Neural progenitor cell (in vitro differentiated cells): ENCODE results near the gene ACTRT2. TPM values are rescaled to one million over a fixed set of nuclear protein-coding genes. Genes with fewer than 3 reads are reported as not detected.

ENCODE experiments used
- DNase-seq: peaks from one replicate; pipeline ENCODE4 v3.0.0-alpha.2; 2016; ENCODE audit warnings: low spot score
- H2AFZ ChIP-seq: fragments of 200-600 bp; sonication (generic); replicated peaks from 2 replicates; pipeline ENCODE4 v1.6.1; 2016; ENCODE audit warnings: antibody characterized with exemption
- H3F3A ChIP-seq: fragments of 200-600 bp; sonication (generic); 2 replicates; pipeline ENCODE4 v1.6.1; 2016; ENCODE audit warnings: antibody characterized with exemption, low read depth
- H3K27ac ChIP-seq: fragments of 200-600 bp; sonication (generic); 2 replicates; pipeline ENCODE4 v1.5.1; 2016; ENCODE audit warnings: mild to moderate bottlenecking
- H3K27me3 ChIP-seq: fragments of 200-600 bp; sonication (generic); 2 replicates; pipeline ENCODE4 v1.6.1; 2016; ENCODE audit warnings: mild to moderate bottlenecking, moderate library complexity
- H3K36me3 ChIP-seq: fragments of 200-600 bp; sonication (generic); 2 replicates; pipeline ENCODE4 v1.5.1; 2016
- H3K4me1 ChIP-seq: fragments of 200-600 bp; sonication (generic); 2 replicates; pipeline ENCODE4 v1.6.1; 2016; ENCODE audit warnings: mixed run types
- H3K4me2 ChIP-seq: fragments of 200-600 bp; sonication (generic); 2 replicates; pipeline ENCODE4 v1.6.1; 2016
- H3K4me3 ChIP-seq: fragments of 200-600 bp; sonication (generic); 2 replicates; pipeline ENCODE4 v1.5.1; 2016
- H3K79me2 ChIP-seq: fragments of 200-600 bp; sonication (generic); 2 replicates; pipeline ENCODE4 v1.6.1; 2016; ENCODE audit warnings: low read depth
- H3K9ac ChIP-seq: fragments of 200-600 bp; sonication (generic); 2 replicates; pipeline ENCODE4 v1.6.1; 2016
- H3K9me3 ChIP-seq: fragments of 200-600 bp; sonication (generic); 2 replicates; pipeline ENCODE4 v1.5.1; 2016; ENCODE audit warnings: low read depth
- H4K20me1 ChIP-seq: fragments of 200-600 bp; sonication (generic); 2 replicates; pipeline ENCODE4 v1.6.1; 2016; ENCODE audit warnings: low read depth
- H3K27ac Mint-ChIP-seq: 3 replicates; pipeline ENCODE4 v1.8.0; 2021; ENCODE audit warnings: mixed read lengths
- H3K27me3 Mint-ChIP-seq: 2 replicates; pipeline ENCODE4 v1.8.0; 2022; ENCODE audit warnings: low read depth, mild to moderate bottlenecking, inconsistent platforms, moderate library complexity, mixed read lengths; ENCODE audit not compliant: insufficient read depth
- H3K36me3 Mint-ChIP-seq: 3 replicates; pipeline ENCODE4 v1.8.0; 2021; ENCODE audit warnings: mixed read lengths
- H3K4me1 Mint-ChIP-seq: 3 replicates; pipeline ENCODE4 v1.8.0; 2021; ENCODE audit warnings: mixed read lengths
- H3K4me3 Mint-ChIP-seq: 3 replicates; pipeline ENCODE4 v1.8.0; 2021; ENCODE audit warnings: mild to moderate bottlenecking, moderate library complexity, mixed read lengths
- H3K9me3 Mint-ChIP-seq: 3 replicates; pipeline ENCODE4 v1.8.0; 2020; ENCODE audit warnings: mixed read lengths
- EZH2 ChIP-seq: fragments of 200-600 bp; sonication (generic); IDR thresholded peaks from 2 replicates; pipeline ENCODE4 v1.6.1; 2017; ENCODE audit warnings: antibody characterized with exemption, mild to moderate bottlenecking, moderate library complexity
- EZH2phosphoT487 ChIP-seq: fragments of 200-600 bp; sonication (generic); IDR thresholded peaks from 2 replicates; pipeline ENCODE4 v1.6.1; 2017; ENCODE audit warnings: antibody characterized with exemption
- total RNA-seq: library from RNA; depleted of rRNA; stranded (reverse); fragments of >200 nt; gene quantifications from 2 replicates; pipeline ENCODE4 v1.2.3, GENCODE V29; 2015; ENCODE audit warnings: low replicate concordance
- TF ChIP-seq, protein P1 (sequence below): fragments of 200-600 bp; sonication (generic); IDR thresholded peaks from 2 replicates; pipeline ENCODE4 v1.5.1; 2017; ENCODE audit warnings: antibody characterized with exemption, mild to moderate bottlenecking

ACTRT2 gene
- total RNA-seq, 1 donor from 2014 or later, result not detected

DNA sequence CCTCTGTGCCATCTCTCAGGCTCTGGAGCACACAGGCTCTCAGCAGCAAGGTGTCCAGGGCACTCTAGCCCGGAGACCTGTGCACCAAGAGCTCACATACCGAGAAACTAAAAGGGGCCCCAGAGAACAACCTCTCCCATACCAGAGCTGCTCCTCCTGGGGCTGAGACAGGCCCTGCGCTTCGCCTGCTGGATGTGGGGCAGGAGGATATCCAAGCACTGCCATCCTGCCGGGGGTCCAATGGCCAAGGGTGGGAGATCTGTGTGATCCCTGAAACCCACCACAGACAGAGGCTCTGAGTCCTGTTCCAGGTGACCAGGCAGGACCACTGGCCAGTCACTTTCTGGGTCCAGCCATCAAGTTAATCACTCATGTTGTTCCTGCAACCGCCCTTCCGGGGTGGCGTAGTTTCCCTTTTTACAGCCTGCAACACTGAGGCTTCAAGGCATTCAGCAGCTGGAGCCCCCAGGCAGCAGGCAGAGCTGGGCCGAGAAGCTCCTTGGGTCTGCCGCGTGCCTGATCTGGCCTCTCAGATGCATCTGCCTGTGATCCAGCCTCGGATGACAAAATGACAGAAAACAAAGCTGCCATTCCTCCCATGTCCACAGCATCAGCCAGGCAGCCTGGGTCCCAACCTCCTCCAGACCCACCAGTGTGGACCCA, 36.7 kb upstream of the ACTRT2 start:
- Mint-ChIP-seq H3K27ac (no peak overlapping the region), H3K4me1 (peaks cover 14% of the 10 kb centered on the region), H3K36me3 (no peaks in the 10 kb centered on the region), H3K9me3 (peaks cover 2% of the 10 kb centered on the region), H3K27me3 (peaks cover 6% of the 10 kb centered on the region), H3K4me3 (no peak overlapping the region)
- H3F3A ChIP-seq, result no peaks in the 10 kb centered on the region
- no peaks in the 10 kb centered on the region for H3K9me3 ChIP-seq
- H3K27me3 ChIP-seq, result no peaks in the 10 kb centered on the region
- no peaks in the 10 kb centered on the region for H3K4me1 ChIP-seq
- H2AFZ ChIP-seq, result no peak overlapping the region
- no peak for DNase-seq
- no peaks in the 10 kb centered on the region for H4K20me1 ChIP-seq
- H3K36me3 ChIP-seq, result no peaks in the 10 kb centered on the region
- no peak overlapping the region for H3K4me3 ChIP-seq
- H3K9ac ChIP-seq, result no peak overlapping the region
- no peak overlapping the region for H3K4me2 ChIP-seq
- TF ChIP-seq EZH2phosphoT487 (no peak), EZH2 (no peak)
- TF ChIP-seq, protein P1, sequence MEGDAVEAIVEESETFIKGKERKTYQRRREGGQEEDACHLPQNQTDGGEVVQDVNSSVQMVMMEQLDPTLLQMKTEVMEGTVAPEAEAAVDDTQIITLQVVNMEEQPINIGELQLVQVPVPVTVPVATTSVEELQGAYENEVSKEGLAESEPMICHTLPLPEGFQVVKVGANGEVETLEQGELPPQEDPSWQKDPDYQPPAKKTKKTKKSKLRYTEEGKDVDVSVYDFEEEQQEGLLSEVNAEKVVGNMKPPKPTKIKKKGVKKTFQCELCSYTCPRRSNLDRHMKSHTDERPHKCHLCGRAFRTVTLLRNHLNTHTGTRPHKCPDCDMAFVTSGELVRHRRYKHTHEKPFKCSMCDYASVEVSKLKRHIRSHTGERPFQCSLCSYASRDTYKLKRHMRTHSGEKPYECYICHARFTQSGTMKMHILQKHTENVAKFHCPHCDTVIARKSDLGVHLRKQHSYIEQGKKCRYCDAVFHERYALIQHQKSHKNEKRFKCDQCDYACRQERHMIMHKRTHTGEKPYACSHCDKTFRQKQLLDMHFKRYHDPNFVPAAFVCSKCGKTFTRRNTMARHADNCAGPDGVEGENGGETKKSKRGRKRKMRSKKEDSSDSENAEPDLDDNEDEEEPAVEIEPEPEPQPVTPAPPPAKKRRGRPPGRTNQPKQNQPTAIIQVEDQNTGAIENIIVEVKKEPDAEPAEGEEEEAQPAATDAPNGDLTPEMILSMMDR, result no peak
- no peaks in the 10 kb centered on the region for H3K79me2 ChIP-seq
- no peak overlapping the region for H3K27ac ChIP-seq

- Histone ChIP-seq H3K4me3 (no peak overlapping the region), H3K9me3 (no peaks in the 10 kb centered on the region), H2AFZ (no peak overlapping the region), H3K27ac (no peak overlapping the region), H3K36me3 (no peaks in the 10 kb centered on the region), H4K20me1 (no peaks in the 10 kb centered on the region), H3K4me2 (no peak overlapping the region), H3K27me3 (no peaks in the 10 kb centered on the region), H3F3A (no peaks in the 10 kb centered on the region), H3K9ac (no peak overlapping the region), H3K4me1 (no peaks in the 10 kb centered on the region), H3K79me2 (no peaks in the 10 kb centered on the region)
- Mint-ChIP-seq H3K36me3 (no peaks in the 10 kb centered on the region), H3K9me3 (peaks cover 2% of the 10 kb centered on the region), H3K27me3 (peaks cover 6% of the 10 kb centered on the region), H3K4me3 (no peak overlapping the region), H3K4me1 (peaks cover 14% of the 10 kb centered on the region), H3K27ac (no peak overlapping the region)
- TF ChIP-seq EZH2 (no peak), EZH2phosphoT487 (no peak)
- TF ChIP-seq, protein P1, result no peak
- no peak for DNase-seq
Observed at GRCh38 chr1:2985067-2985561, 36.2 kb upstream of the ACTRT2 start.

DNA sequence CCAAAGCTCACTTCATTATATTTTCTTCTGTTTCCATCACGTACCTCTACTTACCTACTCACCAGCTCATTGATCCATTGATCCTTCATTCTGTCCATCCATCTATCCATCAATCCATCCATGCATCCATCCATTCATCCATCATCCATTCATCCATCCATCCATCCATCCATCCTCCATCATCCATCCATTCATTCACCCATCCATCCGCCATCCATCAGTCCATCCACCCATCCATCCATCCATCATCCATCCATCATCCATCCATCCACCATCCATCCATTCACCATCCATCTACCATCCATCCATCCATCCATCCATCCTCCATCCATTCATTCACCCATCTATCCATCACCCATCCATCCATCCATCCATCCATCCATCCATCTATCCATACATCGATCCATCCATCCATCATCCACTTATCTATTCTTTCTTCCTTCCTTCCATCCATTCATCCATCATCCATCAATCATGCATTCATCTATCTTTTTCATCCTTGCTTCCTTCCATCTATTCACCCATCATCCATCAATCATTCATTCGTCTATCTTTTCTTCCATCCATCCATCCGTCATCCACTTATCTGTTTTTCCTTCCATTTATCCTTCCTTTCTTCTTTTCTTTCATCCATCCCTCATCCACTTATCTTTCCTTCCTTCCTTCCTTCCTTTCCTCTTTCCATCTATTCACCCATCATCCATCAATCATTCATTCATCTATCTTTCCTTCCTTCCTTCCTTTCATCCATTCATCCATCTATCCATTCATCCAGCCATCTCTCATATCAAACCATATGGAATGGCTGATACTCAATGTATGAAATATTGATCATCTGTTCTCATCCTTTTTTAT, 35.3 kb upstream of the ACTRT2 start:
- H3K4me1 Mint-ChIP-seq, result peaks cover 14% of the 10 kb centered on the region
- no peak overlapping the region for H3K9ac ChIP-seq
- no peak for DNase-seq
- no peak overlapping the region for H3K4me3 ChIP-seq
- no peaks in the 10 kb centered on the region for H3K9me3 ChIP-seq
- H2AFZ ChIP-seq, result no peak overlapping the region
- no peak overlapping the region for H3K4me2 ChIP-seq
- H3K4me3 Mint-ChIP-seq, result no peak overlapping the region
- H3F3A ChIP-seq, result no peaks in the 10 kb centered on the region
- H3K36me3 ChIP-seq, result no peaks in the 10 kb centered on the region
- TF ChIP-seq EZH2, result no peak
- TF ChIP-seq EZH2phosphoT487, result no peak
- TF ChIP-seq, protein P1, result no peak
- no peaks in the 10 kb centered on the region for H3K36me3 Mint-ChIP-seq
- peaks cover 4% of the 10 kb centered on the region for H3K27me3 Mint-ChIP-seq
- no peaks in the 10 kb centered on the region for H3K79me2 ChIP-seq
- H3K9me3 Mint-ChIP-seq, result peaks cover 2% of the 10 kb centered on the region
- H3K27ac Mint-ChIP-seq, result no peak overlapping the region
- no peaks in the 10 kb centered on the region for H3K4me1 ChIP-seq
- no peaks in the 10 kb centered on the region for H4K20me1 ChIP-seq
- H3K27ac ChIP-seq, result no peak overlapping the region
- no peaks in the 10 kb centered on the region for H3K27me3 ChIP-seq
